KMS-11 (cell line): Measurements from ENCODE around the gene PDE4D.

Experiments
- H2AFZ ChIP-seq: fragments of 200-600 bp; sonication (generic); 2 replicates; pipeline ENCODE4 v1.6.1; 2016; ENCODE audit warnings: antibody characterized with exemption, mixed run types, low read depth
- H3K27ac ChIP-seq: fragments of 200-600 bp; sonication (generic); 2 replicates; pipeline ENCODE4 v1.6.1; 2016; ENCODE audit warnings: mild to moderate bottlenecking, mixed run types
- H3K27me3 ChIP-seq: fragments of 200-600 bp; sonication (generic); 2 replicates; pipeline ENCODE4 v1.6.1; 2017; ENCODE audit warnings: mild to moderate bottlenecking, low read depth, mixed run types, moderate library complexity; ENCODE audit not compliant: insufficient read depth
- H3K36me3 ChIP-seq: fragments of 200-600 bp; sonication (generic); 2 replicates; pipeline ENCODE4 v1.6.1; 2017; ENCODE audit warnings: mild to moderate bottlenecking, mixed run types; ENCODE audit not compliant: insufficient read depth
- H3K4me1 ChIP-seq: fragments of 200-600 bp; sonication (generic); 2 replicates; pipeline ENCODE4 v1.6.1; 2016; ENCODE audit warnings: mild to moderate bottlenecking, low read depth, mixed run types; ENCODE audit not compliant: poor library complexity, severe bottlenecking
- H3K4me2 ChIP-seq: fragments of 200-600 bp; sonication (generic); 2 replicates; pipeline ENCODE4 v1.7.0; 2016; ENCODE audit warnings: mild to moderate bottlenecking, mixed run types
- H3K4me3 ChIP-seq: fragments of 200-600 bp; sonication (generic); IDR thresholded peaks from 2 replicates; pipeline ENCODE4 v1.6.1; 2017; ENCODE audit warnings: low read depth, low read length, mixed read lengths; ENCODE audit not compliant: insufficient read depth
- H3K79me2 ChIP-seq: fragments of 200-600 bp; sonication (generic); 2 replicates; pipeline ENCODE4 v1.6.1; 2016; ENCODE audit warnings: low read depth, mixed run types; ENCODE audit not compliant: insufficient read depth
- H3K9ac ChIP-seq: fragments of 200-600 bp; sonication (generic); 2 replicates; pipeline ENCODE4 v1.6.1; 2016; ENCODE audit warnings: mild to moderate bottlenecking, mixed run types
- H4K20me1 ChIP-seq: fragments of 200-600 bp; sonication (generic); 2 replicates; pipeline ENCODE4 v1.6.1; 2016; ENCODE audit warnings: mild to moderate bottlenecking, mixed run types; ENCODE audit not compliant: insufficient read depth
- CTCF ChIP-seq: fragments of 200-600 bp; sonication (generic); conservative IDR thresholded peaks from 2 replicates; pipeline ENCODE4 v1.6.1; 2017; ENCODE audit warnings: low read depth, mild to moderate bottlenecking, antibody characterized with exemption, low read length, moderate library complexity, mixed read lengths

The PDE4D gene

GRCh38 chr5:59830536-59831200 is 62.9 kb downstream of the PDE4D start:
- no peak for TF ChIP-seq CTCF
- no peaks in the 10 kb centered on the region for H4K20me1 ChIP-seq
- H3K79me2 ChIP-seq, result no peaks in the 10 kb centered on the region
- no peak overlapping the region for H2AFZ ChIP-seq
- no peaks in the 10 kb centered on the region for H3K36me3 ChIP-seq
- no peak overlapping the region for H3K9ac ChIP-seq
- no peak overlapping the region for H3K27ac ChIP-seq
- H3K27me3 ChIP-seq, result no peaks in the 10 kb centered on the region
- H3K4me2 ChIP-seq, result no peak overlapping the region
- H3K4me1 ChIP-seq, result no peaks in the 10 kb centered on the region
- H3K4me3 ChIP-seq, result no peak overlapping the region

- H3K4me3 ChIP-seq, result no peak overlapping the region
- no peaks in the 10 kb centered on the region for H3K27me3 ChIP-seq
- no peak overlapping the region for H2AFZ ChIP-seq
- no peak overlapping the region for H3K27ac ChIP-seq
- H3K9ac ChIP-seq, result no peak overlapping the region
- no peak for TF ChIP-seq CTCF
- H3K36me3 ChIP-seq, result no peaks in the 10 kb centered on the region
- no peaks in the 10 kb centered on the region for H3K79me2 ChIP-seq
- no peak overlapping the region for H3K4me2 ChIP-seq
- no peaks in the 10 kb centered on the region for H4K20me1 ChIP-seq
- H3K4me1 ChIP-seq, result no peaks in the 10 kb centered on the region
Observed at GRCh38 chr5:59829922-59830321, 63.6 kb downstream of the PDE4D start.

GRCh38 chr5:59829386-59829785 is 64.1 kb downstream of the PDE4D start:
- no peak overlapping the region for H3K27ac ChIP-seq
- TF ChIP-seq CTCF, result no peak
- no peaks in the 10 kb centered on the region for H3K27me3 ChIP-seq
- no peaks in the 10 kb centered on the region for H3K79me2 ChIP-seq
- H3K4me3 ChIP-seq, result no peak overlapping the region
- no peaks in the 10 kb centered on the region for H3K36me3 ChIP-seq
- H4K20me1 ChIP-seq, result no peaks in the 10 kb centered on the region
- H3K9ac ChIP-seq, result no peak overlapping the region
- H3K4me2 ChIP-seq, result no peak overlapping the region
- no peaks in the 10 kb centered on the region for H3K4me1 ChIP-seq
- no peak overlapping the region for H2AFZ ChIP-seq

GRCh38 chr5:59828623-59829022 is 64.9 kb downstream of the PDE4D start:
- H3K4me3 ChIP-seq, result no peak overlapping the region
- no peak for TF ChIP-seq CTCF
- no peaks in the 10 kb centered on the region for H3K79me2 ChIP-seq
- H3K9ac ChIP-seq, result no peak overlapping the region
- H3K4me2 ChIP-seq, result no peak overlapping the region
- H3K27me3 ChIP-seq, result no peaks in the 10 kb centered on the region
- H2AFZ ChIP-seq, result no peak overlapping the region
- no peaks in the 10 kb centered on the region for H4K20me1 ChIP-seq
- H3K4me1 ChIP-seq, result no peaks in the 10 kb centered on the region
- H3K27ac ChIP-seq, result no peak overlapping the region
- H3K36me3 ChIP-seq, result no peaks in the 10 kb centered on the region
